Stimulated activated effector memory CD8-positive, alpha-beta T cell treated with anti-CD3 and anti-CD28 coated beads, Interleukin-12 subunit alpha, Interleukin-12 subunit beta, amount 100 ng/mL, for 72 hours (primary cell): Measurements from ENCODE around the gene SLC15A5.

ENCODE experiments used
- ATAC-seq: fragments of 150-1000 bp; cut with Tn5 transposase; 2 replicates; pipeline ENCODE4 v1.10.0; 2021
- DNase-seq, 2 donors: peaks; one replicate each; pipeline ENCODE4 v3.0.0; 2021 to 2022; ENCODE audit warnings: low spot score in 2 of 2
- H3K27ac Mint-ChIP-seq: one replicate; pipeline ENCODE4 v1.8.0; 2022; ENCODE audit warnings: mild to moderate bottlenecking, mixed read lengths
- H3K36me3 Mint-ChIP-seq: one replicate; pipeline ENCODE4 v1.8.0; 2022; ENCODE audit warnings: mild to moderate bottlenecking, mixed read lengths
- H3K4me1 Mint-ChIP-seq: one replicate; pipeline ENCODE4 v1.8.0; 2022; ENCODE audit warnings: mixed read lengths
- H3K4me3 Mint-ChIP-seq: one replicate; pipeline ENCODE4 v1.8.0; 2022; ENCODE audit warnings: mild to moderate bottlenecking, mixed read lengths
- H3K9me3 Mint-ChIP-seq: one replicate; pipeline ENCODE4 v1.8.0; 2022; ENCODE audit warnings: mixed read lengths

The SLC15A5 gene

DNA sequence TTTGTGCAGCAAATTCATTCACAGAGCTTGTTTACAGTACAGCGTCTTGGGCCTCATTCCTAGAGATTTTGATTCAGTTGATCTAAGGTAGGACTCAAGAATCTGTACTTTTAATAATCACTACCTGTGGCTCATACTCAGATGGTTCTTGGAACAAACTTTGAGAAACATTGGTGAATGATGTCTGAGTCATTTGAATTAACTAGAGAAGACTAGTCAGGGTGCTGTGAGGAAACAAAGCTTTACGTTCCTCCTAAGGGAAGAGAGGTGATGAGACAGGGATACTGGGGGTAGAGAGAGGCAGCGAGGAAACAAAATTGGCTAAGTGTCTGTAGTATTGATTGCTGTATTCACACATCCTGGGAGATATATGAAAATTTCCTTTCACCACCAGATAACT lies 109.4 kb downstream of the SLC15A5 start:
- H3K36me3 Mint-ChIP-seq, result no peaks in the 10 kb centered on the region
- no peaks in the 10 kb centered on the region for H3K4me1 Mint-ChIP-seq
- no peak overlapping the region for H3K4me3 Mint-ChIP-seq
- H3K9me3 Mint-ChIP-seq, result peaks cover 2% of the 10 kb centered on the region
- H3K27ac Mint-ChIP-seq, result no peak overlapping the region
- DNase-seq (no peak), ATAC-seq (no peak)

DNA sequence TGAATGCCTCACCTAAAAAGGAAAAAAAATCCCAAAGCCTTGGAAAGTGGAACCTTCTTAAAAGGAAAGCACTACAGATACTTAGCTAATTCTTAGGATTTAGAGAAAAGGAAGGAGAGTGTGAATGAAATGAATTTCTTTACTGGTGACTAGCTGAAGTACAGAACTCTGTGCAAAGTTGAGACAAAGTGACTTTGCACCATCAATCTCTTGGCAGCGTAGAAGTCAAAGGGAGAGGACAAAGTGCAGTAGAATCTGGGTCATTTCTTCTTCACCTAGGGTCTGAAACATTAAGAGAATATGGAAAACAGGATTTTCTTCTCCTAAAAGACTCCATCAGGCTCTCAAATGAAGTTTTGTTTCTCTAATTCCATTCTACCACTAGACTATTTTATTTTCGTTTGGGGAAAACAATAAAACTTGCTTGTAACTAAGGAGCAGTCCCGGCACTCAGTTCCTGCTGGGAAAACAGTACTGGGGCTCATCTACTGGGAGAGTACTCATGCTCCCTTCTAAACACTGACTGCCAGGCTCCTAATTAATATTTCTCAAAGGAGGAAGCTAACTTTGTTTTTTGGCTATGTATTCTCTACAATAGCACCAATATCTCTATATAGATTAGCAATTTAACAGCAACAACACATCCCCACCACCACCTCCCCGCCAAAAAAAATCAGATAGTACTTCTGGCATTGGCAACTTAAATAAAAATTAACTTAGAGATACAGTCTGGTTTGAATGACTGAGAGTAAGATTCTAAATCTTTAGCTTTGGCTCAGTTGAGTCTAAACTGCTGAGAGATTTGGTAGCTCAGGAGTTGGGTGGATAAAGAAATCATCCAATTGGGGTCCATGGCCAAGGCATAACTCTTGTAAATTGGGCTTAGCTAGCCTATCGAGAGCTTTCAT lies 110.7 kb downstream of the SLC15A5 start:
- Mint-ChIP-seq H3K36me3 (no peaks in the 10 kb centered on the region), H3K4me3 (no peak overlapping the region), H3K9me3 (peaks cover 2% of the 10 kb centered on the region), H3K27ac (no peak overlapping the region), H3K4me1 (no peaks in the 10 kb centered on the region)
- DNase-seq (no peak), ATAC-seq (no peak)

DNA sequence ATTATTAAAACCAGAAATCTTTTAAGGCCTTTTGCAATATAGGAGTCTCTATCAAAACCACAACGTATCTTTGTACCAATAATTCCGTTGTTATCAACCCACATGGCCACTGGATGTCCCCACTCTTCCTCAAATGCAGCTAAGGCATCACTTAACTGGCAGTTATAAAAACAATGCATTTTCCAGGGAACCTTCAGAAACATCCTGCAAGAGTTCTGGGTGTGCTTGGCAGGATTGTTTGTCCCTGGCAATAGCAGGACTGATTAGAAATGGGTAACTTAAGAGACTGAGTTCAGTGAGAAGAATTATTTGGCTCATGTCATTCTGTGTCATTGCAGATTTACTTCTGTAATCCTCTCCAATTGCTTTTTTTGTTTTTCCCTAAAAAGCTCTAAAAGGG lies 112.0 kb downstream of the SLC15A5 start:
- H3K27ac Mint-ChIP-seq, result no peak overlapping the region
- H3K36me3 Mint-ChIP-seq, result no peaks in the 10 kb centered on the region
- peaks cover 2% of the 10 kb centered on the region for H3K9me3 Mint-ChIP-seq
- DNase-seq (no peak), ATAC-seq (no peak)
- no peaks in the 10 kb centered on the region for H3K4me1 Mint-ChIP-seq
- no peak overlapping the region for H3K4me3 Mint-ChIP-seq

DNA sequence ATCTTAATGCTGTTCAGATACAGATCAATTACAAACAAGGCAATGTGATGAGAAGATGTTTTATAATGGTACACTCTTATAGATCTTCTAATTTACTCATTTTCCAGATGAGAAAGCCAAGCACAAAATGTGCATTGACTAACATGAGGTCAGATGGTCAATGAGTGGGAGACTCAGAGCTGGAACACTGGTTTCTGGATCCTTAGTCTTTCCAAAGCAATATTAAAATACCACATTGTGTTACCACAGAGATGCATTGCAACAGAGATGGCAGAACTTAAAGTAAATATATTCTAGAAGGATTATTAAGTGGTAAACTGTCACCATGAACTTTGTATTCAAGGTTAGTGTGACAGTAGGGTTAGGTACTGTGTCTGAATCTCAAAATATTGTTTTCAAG lies 113.6 kb downstream of the SLC15A5 start:
- Mint-ChIP-seq H3K36me3 (no peaks in the 10 kb centered on the region), H3K9me3 (peaks cover 2% of the 10 kb centered on the region), H3K27ac (no peak overlapping the region), H3K4me3 (no peak overlapping the region), H3K4me1 (no peaks in the 10 kb centered on the region)
- DNase-seq (no peak), ATAC-seq (no peak)

DNA sequence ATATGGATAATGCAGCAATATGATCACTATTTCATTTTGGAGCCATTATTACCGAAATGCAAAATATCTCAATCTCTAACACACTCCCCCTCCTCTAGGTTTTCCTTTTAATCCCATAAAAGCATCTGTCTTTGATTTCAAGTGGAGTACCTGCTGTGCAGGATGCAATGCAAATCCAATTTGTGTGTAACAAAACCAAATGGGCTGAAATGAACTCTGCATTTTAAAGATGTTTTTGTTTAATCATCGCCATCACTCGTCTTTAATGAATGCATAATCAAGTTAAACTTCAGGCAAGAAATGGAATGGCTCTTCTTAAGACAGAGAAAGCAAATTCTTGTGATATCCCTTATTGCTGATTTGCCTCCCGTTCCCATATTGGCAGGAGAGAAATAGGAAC lies 114.3 kb downstream of the SLC15A5 start:
- no peak for ATAC-seq
- DNase-seq, result no peak
- Mint-ChIP-seq H3K4me1 (no peaks in the 10 kb centered on the region), H3K27ac (no peak overlapping the region), H3K36me3 (no peaks in the 10 kb centered on the region), H3K4me3 (no peak overlapping the region), H3K9me3 (peaks cover 5% of the 10 kb centered on the region)

DNA sequence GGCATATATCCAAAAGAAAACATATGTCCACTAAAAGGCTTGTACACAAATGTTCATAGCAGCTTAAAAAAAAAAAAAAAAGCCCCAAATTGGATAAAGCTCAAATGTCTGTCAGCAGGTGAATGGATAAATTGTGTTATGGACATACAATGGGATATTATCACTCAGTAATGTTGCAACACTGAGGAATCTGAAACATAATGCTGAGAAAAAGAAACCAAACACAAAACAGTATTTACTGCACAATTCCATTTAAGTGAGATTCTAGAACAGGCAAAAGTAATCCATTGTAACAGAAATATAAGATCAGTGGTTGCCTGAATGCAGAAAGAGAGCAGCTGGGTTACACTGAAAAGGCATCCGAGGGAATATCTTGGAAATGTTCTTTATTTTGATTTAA lies 117.9 kb downstream of the SLC15A5 start:
- Mint-ChIP-seq H3K36me3 (no peaks in the 10 kb centered on the region), H3K4me3 (no peak overlapping the region), H3K9me3 (peaks cover 5% of the 10 kb centered on the region), H3K27ac (no peak overlapping the region), H3K4me1 (no peaks in the 10 kb centered on the region)
- DNase-seq (no peak), ATAC-seq (no peak)

DNA sequence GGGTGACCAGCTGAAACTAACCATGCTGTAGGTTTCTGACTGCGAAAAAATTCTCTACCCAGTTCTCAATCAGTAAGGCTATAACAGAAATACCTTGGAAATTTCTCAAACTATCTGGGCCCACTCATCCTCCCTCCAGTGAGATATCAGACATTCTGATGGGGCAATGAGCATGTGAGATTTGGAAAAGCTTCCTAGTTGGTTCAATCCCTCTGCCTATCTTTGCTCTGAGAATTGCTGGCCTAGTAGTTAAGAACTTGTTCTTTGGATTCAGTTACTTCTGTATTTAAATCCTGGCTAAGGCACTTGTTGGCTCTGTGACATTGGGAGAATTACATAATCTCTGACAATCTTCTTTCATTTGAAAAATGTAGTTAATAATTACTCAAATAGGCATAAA lies 119.4 kb downstream of the SLC15A5 start:
- Mint-ChIP-seq H3K36me3 (no peaks in the 10 kb centered on the region), H3K4me1 (no peaks in the 10 kb centered on the region), H3K27ac (no peak overlapping the region), H3K4me3 (no peak overlapping the region), H3K9me3 (peaks cover 5% of the 10 kb centered on the region)
- DNase-seq, result no peak
- ATAC-seq, result no peak

DNA sequence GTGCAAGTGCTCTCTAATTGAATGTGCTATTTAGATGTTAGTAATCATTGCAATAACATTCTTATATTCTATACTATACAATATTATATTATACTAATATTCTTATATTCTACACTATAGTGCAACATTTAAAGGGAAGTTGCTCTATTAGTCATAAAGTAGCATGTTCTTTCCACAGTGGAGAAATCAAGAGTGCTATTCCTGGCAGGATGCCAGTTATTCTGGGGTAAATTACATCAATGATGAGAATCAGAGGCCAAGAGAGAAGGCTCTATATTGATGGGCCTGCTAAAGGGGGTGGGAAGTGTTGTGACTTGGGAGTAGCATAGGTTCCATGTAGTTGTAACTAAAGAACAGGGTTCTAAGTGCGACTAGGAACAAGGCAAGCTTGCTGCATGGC lies 121.5 kb downstream of the SLC15A5 start:
- peaks cover 5% of the 10 kb centered on the region for H3K9me3 Mint-ChIP-seq
- H3K36me3 Mint-ChIP-seq, result no peaks in the 10 kb centered on the region
- no peak overlapping the region for H3K27ac Mint-ChIP-seq
- no peak overlapping the region for H3K4me3 Mint-ChIP-seq
- ATAC-seq (no peak), DNase-seq (no peak)
- H3K4me1 Mint-ChIP-seq, result no peaks in the 10 kb centered on the region

DNA sequence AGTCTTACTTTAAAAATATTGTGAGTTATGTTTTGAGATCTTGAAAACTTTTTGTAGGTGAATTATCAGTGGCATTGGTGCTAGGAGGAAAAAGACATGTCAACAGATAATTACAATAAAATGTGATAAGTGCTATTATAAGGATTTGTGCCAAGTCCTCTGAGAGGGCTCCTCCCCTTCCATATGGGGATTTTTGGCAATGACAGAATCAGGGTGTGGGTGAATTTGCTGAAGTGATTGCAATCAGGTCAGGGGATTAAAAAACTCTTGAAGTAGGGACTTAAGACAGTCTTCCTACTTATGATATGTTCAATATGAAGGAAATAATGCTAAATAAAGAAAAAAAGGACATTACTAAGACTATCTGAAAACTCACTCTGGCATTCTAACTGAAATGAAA lies 122.5 kb downstream of the SLC15A5 start:
- Mint-ChIP-seq H3K4me1 (no peaks in the 10 kb centered on the region), H3K4me3 (no peak overlapping the region), H3K27ac (no peak overlapping the region), H3K9me3 (peaks cover 5% of the 10 kb centered on the region), H3K36me3 (no peaks in the 10 kb centered on the region)
- no peak for ATAC-seq
- DNase-seq, result no peak

DNA sequence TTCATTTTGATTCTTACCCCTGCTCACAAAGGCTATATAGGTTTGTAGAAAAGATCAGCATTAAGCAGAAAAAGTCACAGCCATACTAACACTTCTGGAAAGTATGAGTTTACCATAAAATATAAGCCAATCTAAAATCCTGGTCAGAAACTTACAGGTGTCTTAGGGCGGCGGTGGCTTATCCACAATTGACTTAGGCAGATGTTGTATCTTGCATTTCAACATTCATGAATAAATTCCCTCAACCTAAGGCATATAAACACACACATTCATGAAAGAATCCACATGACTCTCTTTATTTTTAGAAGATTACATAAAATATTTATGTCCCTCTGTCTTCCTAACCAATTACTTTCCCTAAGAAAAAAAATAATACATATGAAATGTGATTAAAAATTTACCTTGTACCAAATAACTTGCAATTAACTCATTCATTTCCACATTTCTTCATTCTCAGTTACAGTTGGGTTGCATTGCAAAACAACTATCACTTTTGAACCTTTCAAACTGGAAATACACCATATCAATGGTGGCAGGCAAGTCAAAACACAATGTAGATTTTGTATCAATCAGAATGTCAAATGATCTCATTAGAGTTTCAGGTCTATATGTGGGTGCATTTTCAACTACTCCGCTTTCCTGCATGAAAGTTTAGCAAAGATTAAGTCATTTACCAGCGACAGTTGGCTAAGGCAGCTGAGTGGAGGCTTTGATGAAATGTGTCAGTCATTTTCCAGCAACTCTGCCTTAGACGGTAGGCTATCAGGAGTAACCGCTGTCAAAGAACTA lies 124.4 kb downstream of the SLC15A5 start:
- ATAC-seq (no peak), DNase-seq (no peak)
- H3K4me3 Mint-ChIP-seq, result no peak overlapping the region
- no peak overlapping the region for H3K27ac Mint-ChIP-seq
- H3K9me3 Mint-ChIP-seq, result no peaks in the 10 kb centered on the region
- H3K36me3 Mint-ChIP-seq, result no peaks in the 10 kb centered on the region
- no peaks in the 10 kb centered on the region for H3K4me1 Mint-ChIP-seq

DNA sequence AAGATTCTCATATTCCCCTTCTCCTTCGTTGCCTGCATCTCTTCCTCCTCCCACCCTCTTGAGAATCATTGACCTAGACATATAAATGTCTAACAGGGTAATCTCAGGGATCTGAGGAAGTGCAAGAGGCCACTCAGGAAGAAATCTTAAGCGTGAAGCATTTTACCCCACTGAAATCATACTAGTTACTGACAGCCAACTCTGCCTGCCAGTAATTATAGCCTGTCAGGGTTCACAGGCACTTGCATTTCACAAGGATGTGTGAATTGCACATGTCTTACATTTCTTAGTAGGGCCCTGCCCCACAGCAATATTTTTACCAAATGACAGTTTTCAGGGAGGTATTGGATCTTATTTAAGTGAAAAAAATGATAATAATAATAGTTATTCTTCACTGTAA lies 127.2 kb downstream of the SLC15A5 start:
- Mint-ChIP-seq H3K4me3 (no peak overlapping the region), H3K36me3 (no peaks in the 10 kb centered on the region), H3K9me3 (no peaks in the 10 kb centered on the region), H3K4me1 (no peaks in the 10 kb centered on the region), H3K27ac (no peak overlapping the region)
- ATAC-seq (no peak), DNase-seq (no peak)

DNA sequence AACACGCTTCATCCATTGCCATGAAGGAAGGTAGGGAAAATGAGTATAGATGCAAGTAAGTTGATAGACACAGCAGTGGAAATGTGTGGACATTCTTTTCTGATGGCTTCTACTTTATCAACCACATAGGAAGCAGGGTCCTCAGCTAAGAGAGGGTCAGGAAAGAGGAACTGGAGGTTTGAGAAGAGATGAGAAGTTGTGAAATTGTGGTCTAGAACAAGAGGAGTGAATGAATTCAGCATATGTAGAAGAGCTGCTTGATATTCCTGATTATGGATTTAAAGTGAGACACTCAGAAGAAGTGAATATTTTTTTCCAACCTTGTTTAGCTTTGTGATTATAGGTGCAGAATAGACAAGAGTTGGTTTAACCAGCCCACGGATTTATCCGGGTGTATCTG lies 128.5 kb downstream of the SLC15A5 start:
- ATAC-seq (no peak), DNase-seq (no peak)
- Mint-ChIP-seq H3K4me1 (no peaks in the 10 kb centered on the region), H3K36me3 (no peaks in the 10 kb centered on the region), H3K4me3 (no peak overlapping the region), H3K9me3 (no peaks in the 10 kb centered on the region), H3K27ac (no peak overlapping the region)
